HCT116 (cell line): ENCODE data around the gene ACOT11. TPM values are rescaled to one million over a fixed set of nuclear protein-coding genes. Genes with fewer than 3 reads are reported as not detected.

Experiments used
- ATAC-seq: fragments of 200-7000 bp; cut with Tn5 transposase; 2 replicates; pipeline ENCODE4 v1.9.1; 2020; ENCODE audit warnings: mild to moderate bottlenecking, moderate library complexity
- BruUV-seq: library from RNA; stranded (reverse); fragments of 400-500 nt; replicated peaks from 2 replicates; lab custom pipeline; 2021; lab: Mats Ljungman, UMichigan
- CTCF ChIA-PET: fragments of 300-600 bp; sonication (Branson Sonifier 250); formaldehyde crosslinking; loops from one replicate; lab custom pipeline; 2021; ENCODE audit warnings: antibody characterized with exemption; lab: Charles Lee
- POLR2A ChIA-PET: fragments of 300-600, 350-600 bp; sonication (Branson Sonifier 250); formaldehyde crosslinking; loops from one replicate; lab custom pipeline; 2021; ENCODE audit warnings: antibody characterized with exemption; lab: Charles Lee
- RAD21 ChIA-PET, 2 experiments: fragments of 300-600 bp; sonication (Branson Sonifier 250); formaldehyde crosslinking; loops; one replicate each; lab custom pipeline; 2023; ENCODE audit warnings: low total read pairs in 2 of 2; ENCODE audit not compliant: uncharacterized antibody in 2 of 2, unreplicated experiment in 2 of 2, low non-redundant PET in 1 of 2; lab: Charles Lee
- DNase-seq: peaks from one replicate; pipeline ENCODE4 v3.0.0-alpha.2; 2010; ENCODE audit warnings: low read depth, low spot score
- H2AFZ ChIP-seq: fragments of 200-600 bp; shearing (Covaris generic), sonication (generic); 2 replicates; pipeline ENCODE4 v1.6.1; 2017; ENCODE audit warnings: low read depth, mixed run types, mixed read lengths, antibody characterized with exemption, low read length; ENCODE audit not compliant: poor library complexity, severe bottlenecking
- H3K27ac ChIP-seq: 2 replicates; pipeline ENCODE4 v1.5.1; 2012; ENCODE audit warnings: low read depth, low read length
- H3K27me3 ChIP-seq: fragments of 200-600 bp; sonication (generic); 2 replicates; pipeline ENCODE4 v1.6.1; 2016; ENCODE audit warnings: mixed run types, low read length, mixed read lengths; ENCODE audit not compliant: insufficient read depth
- H3K36me3 ChIP-seq, 2 experiments: fragments of 200-500 bp in 1 of 2; fragments of 200-600 bp in 1 of 2; sonication (Bioruptor generic) in 1 of 2; sonication (generic) in 1 of 2; 2 replicates each; pipeline versions ENCODE4 v1.5.1 to v1.6.1; 2014 to 2016; ENCODE audit warnings: low read length in 2 of 2, inconsistent platforms in 1 of 2, mixed read lengths in 1 of 2, mixed run types in 1 of 2; ENCODE audit not compliant: insufficient read depth in 2 of 2, control insufficient read depth in 1 of 2
- H3K4me1 ChIP-seq, 2 experiments: fragments of 200-600 bp in 1 of 2; sonication (generic) in 1 of 2; 2 replicates each; pipeline versions ENCODE4 v1.5.1 to v1.6.1; 2012 to 2017; ENCODE audit warnings: low read length in 2 of 2, inconsistent platforms in 1 of 2, mild to moderate bottlenecking in 1 of 2, mixed read lengths in 1 of 2, mixed run types in 1 of 2, moderate library complexity in 1 of 2; ENCODE audit not compliant: insufficient read depth in 2 of 2, control insufficient read depth in 1 of 2
- H3K4me2 ChIP-seq: fragments of 200-600 bp; sonication (generic); 2 replicates; pipeline ENCODE4 v1.6.1; 2017; ENCODE audit warnings: mixed run types, low read length, mixed read lengths
- H3K4me3 ChIP-seq, 2 experiments: fragments of 200-600 bp in 1 of 2; sonication (generic) in 1 of 2; replicated peaks in 1 of 2; 2 replicates each; pipeline ENCODE4 v1.5.1; 2011 to 2016; ENCODE audit warnings: low read length in 2 of 2, control low read depth in 1 of 2, low read depth in 1 of 2, mild to moderate bottlenecking in 1 of 2, mixed read lengths in 1 of 2, mixed run types in 1 of 2
- H3K79me2 ChIP-seq: fragments of 200-600 bp; sonication (generic); 2 replicates; pipeline ENCODE4 v1.6.1; 2017; ENCODE audit warnings: mild to moderate bottlenecking, mixed run types, low read length, moderate library complexity, mixed read lengths; ENCODE audit not compliant: insufficient read depth
- H3K9ac ChIP-seq: fragments of 200-600 bp; sonication (generic); 2 replicates; pipeline ENCODE4 v1.6.1; 2016; ENCODE audit warnings: low read length, mixed read lengths
- H3K9me2 ChIP-seq: fragments of 200-600 bp; sonication (generic), shearing (Covaris generic); 2 replicates; pipeline ENCODE4 v1.6.1; 2017; ENCODE audit warnings: mixed run types, mild to moderate bottlenecking, moderate library complexity; ENCODE audit not compliant: insufficient read depth
- H3K9me3 ChIP-seq, 2 experiments: fragments of 200-500 bp in 1 of 2; fragments of 200-600 bp in 1 of 2; sonication (Bioruptor generic) in 1 of 2; sonication (generic) in 1 of 2; 2 replicates each; pipeline ENCODE4 v1.6.1; 2014 to 2017; ENCODE audit warnings: low read length in 2 of 2, mixed read lengths in 2 of 2, inconsistent platforms in 1 of 2, low read depth in 1 of 2, mild to moderate bottlenecking in 1 of 2, mixed run types in 1 of 2, moderate library complexity in 1 of 2; ENCODE audit not compliant: control insufficient read depth in 1 of 2, insufficient read depth in 1 of 2
- H4K20me1 ChIP-seq: fragments of 200-600 bp; sonication (generic), shearing (Covaris generic); 2 replicates; pipeline ENCODE4 v1.6.1; 2017; ENCODE audit warnings: mixed run types, mild to moderate bottlenecking, moderate library complexity; ENCODE audit not compliant: insufficient read depth
- CBX3 ChIP-seq: IDR thresholded peaks from 2 replicates; pipeline ENCODE4 v1.6.1; 2012; ENCODE audit warnings: low read depth
- CEBPB ChIP-seq: IDR thresholded peaks from 2 replicates; pipeline ENCODE4 v1.6.1; 2012; ENCODE audit warnings: low read depth
- EGR1 ChIP-seq: IDR thresholded peaks from 2 replicates; pipeline ENCODE4 v1.6.1; 2012; ENCODE audit warnings: low read depth
- ELF1 ChIP-seq: IDR thresholded peaks from 2 replicates; pipeline ENCODE4 v1.6.1; 2012; ENCODE audit warnings: low read depth, borderline replicate concordance
- EZH2 ChIP-seq: fragments of 200-600 bp; sonication (generic); IDR thresholded peaks from 2 replicates; pipeline ENCODE4 v1.6.1; 2017; ENCODE audit warnings: antibody characterized with exemption, mixed run types
- EZH2phosphoT487 ChIP-seq: fragments of 200-600 bp; IDR thresholded peaks from 2 replicates; pipeline ENCODE4 v1.6.1; 2018; ENCODE audit warnings: antibody characterized with exemption, borderline replicate concordance
- POLR2A ChIP-seq: IDR thresholded peaks from 2 replicates; pipeline ENCODE4 v1.7.0; 2011; ENCODE audit warnings: borderline replicate concordance; ENCODE audit not compliant: insufficient read depth, insufficient read length; ENCODE audit errors: extremely low read depth
- RAD21 ChIP-seq: IDR thresholded peaks from 2 replicates; pipeline ENCODE4 v1.6.1; 2012; ENCODE audit warnings: low read depth, mild to moderate bottlenecking
- SIN3A ChIP-seq: IDR thresholded peaks from 2 replicates; pipeline ENCODE4 v1.6.1; 2012; ENCODE audit warnings: low read depth
- TCF7L2 ChIP-seq: IDR thresholded peaks from 2 replicates; pipeline ENCODE4 v1.7.0; 2011; ENCODE audit warnings: borderline replicate concordance, inconsistent platforms; ENCODE audit not compliant: insufficient read depth, insufficient read length; ENCODE audit errors: extremely low read depth
- ZFX ChIP-seq: fragments of 450-650 bp; IDR thresholded peaks from 2 replicates; pipeline ENCODE4 v1.6.1; 2017
- intact Hi-C: fragments of 100-400 bp; cut with micrococcal nuclease; formaldehyde crosslinking; loops from 2 replicates; pipeline ENCODE4 v1.10.0; 2022
- total RNA-seq: library from RNA; stranded (reverse); gene quantifications from one replicate; pipeline ENCODE4 v1.2.1, GENCODE V29; 2021; ENCODE audit not compliant: unreplicated experiment
- TF ChIP-seq, protein P1 (sequence below): IDR thresholded peaks from 2 replicates; pipeline ENCODE4 v1.6.1; 2012
- TF ChIP-seq, protein P2 (sequence below): IDR thresholded peaks from 2 replicates; pipeline ENCODE4 v1.6.1; 2012
- TF ChIP-seq, protein P3 (sequence below), 3 experiments: fragments of 200-600 bp in 1 of 3; sonication (generic) in 1 of 3; IDR thresholded peaks in 2 of 3; conservative IDR thresholded peaks in 1 of 3; 2 replicates each; pipeline ENCODE4 v1.5.1; 2012 to 2017; ENCODE audit warnings: low read depth in 2 of 3, low read length in 2 of 3, antibody characterized with exemption in 1 of 3, borderline replicate concordance in 1 of 3, control low read depth in 1 of 3, mild to moderate bottlenecking in 1 of 3, mixed read lengths in 1 of 3, mixed run types in 1 of 3, moderate library complexity in 1 of 3; ENCODE audit not compliant: insufficient read depth in 1 of 3

ACOT11 gene
- total RNA-seq, 1 experiment from 2014 or later, result 31.1 TPM

DNA sequence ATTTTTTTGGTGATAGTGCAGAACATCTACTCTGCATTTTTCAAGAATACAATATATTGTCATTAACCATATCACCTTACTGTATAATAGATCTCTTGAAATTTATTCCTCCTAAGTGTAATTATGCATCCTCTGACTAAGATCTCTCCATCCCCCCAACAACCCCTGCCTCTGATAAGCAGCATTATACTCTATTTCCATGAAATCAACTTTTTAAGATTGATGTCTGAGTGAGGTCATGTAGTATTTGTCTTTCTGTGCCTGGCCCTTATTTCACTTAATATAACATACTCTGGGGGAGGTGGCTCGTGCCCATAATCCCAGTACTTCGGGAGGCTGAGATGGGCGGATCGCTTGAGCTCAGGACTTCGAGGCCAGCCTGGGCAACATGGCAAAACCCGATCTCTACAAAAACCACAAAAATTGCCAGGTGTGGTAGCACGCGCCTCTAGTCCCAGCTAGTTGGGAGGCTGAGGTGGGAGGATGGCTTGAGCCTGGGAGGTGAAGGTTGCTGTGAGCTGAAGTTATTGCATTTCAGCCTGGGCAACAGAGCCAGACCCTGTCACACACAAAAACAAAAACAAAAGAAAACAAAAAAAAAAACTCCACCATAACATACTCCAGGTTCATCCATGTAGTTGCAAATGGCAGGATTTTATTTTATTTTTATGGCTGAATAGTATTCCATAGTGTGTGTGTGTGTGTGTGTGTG is 5.7 kb downstream of the ACOT11 start:
- Histone ChIP-seq H3K4me3 (no peak overlapping the region), H2AFZ (no peak overlapping the region), H4K20me1 (no peaks in the 10 kb centered on the region), H3K9me3 (0 out of 4 replicates have a peak, but pooled peaks cover 0 to 3% of the 10 kb centered on the region in 2 experiments), H3K9ac (no peak overlapping the region), H3K27me3 (no peaks in the 10 kb centered on the region), H3K79me2 (no peaks in the 10 kb centered on the region), H3K36me3 (no peaks in the 10 kb centered on the region), H3K9me2 (no peaks in the 10 kb centered on the region), H3K27ac (no peak overlapping the region), H3K4me2 (no peak overlapping the region), H3K4me1 (no peaks in the 10 kb centered on the region)
- no peak for TF ChIP-seq SIN3A
- no peak for TF ChIP-seq ELF1
- TF ChIP-seq EZH2, result no peak
- TF ChIP-seq POLR2A, result no peak
- no peak for TF ChIP-seq CBX3
- TF ChIP-seq EZH2phosphoT487, result no peak
- no peak for TF ChIP-seq EGR1
- no peak for TF ChIP-seq ZFX
- TF ChIP-seq CEBPB, result no peak
- no peak for TF ChIP-seq RAD21
- TF ChIP-seq, protein P1, sequence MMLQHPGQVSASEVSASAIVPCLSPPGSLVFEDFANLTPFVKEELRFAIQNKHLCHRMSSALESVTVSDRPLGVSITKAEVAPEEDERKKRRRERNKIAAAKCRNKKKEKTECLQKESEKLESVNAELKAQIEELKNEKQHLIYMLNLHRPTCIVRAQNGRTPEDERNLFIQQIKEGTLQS, result no peak
- no peak for TF ChIP-seq TCF7L2
- intact Hi-C loops, result no loop called here
- ChIA-PET POLR2A (no interaction called here), RAD21 (no interaction called here), CTCF (no interaction called here)
- DNase-seq (no peak), ATAC-seq (no peak)
- no TSS peak for BruUV-seq

DNA sequence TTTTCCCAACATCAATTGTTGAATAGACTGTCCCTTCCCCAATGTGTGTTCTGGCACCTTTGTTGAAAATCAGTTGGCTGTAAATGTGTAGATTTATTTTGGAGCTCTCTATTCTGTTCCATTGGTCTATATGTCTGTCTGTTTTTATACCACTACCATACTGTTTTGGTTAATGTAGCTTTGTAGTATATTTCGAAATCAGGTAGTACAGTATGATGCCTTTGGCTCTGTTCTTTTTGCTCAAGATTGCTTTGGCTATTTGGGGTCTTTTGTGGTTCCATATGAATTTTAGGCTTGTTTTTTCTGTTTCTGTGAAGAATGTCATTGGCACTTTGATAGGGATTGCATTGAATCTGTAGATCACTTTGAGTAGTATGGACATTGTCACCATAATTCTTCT is 8.1 kb downstream of the ACOT11 start:
- DNase-seq (no peak), ATAC-seq (no peak)
- Histone ChIP-seq H3K9me3 (0 out of 4 replicates have a peak, but pooled peaks cover 0 to 3% of the 10 kb centered on the region in 2 experiments), H3K9me2 (no peaks in the 10 kb centered on the region), H3K9ac (no peak overlapping the region), H4K20me1 (no peaks in the 10 kb centered on the region), H3K27me3 (no peaks in the 10 kb centered on the region), H3K4me1 (no peaks in the 10 kb centered on the region), H2AFZ (no peak overlapping the region), H3K4me3 (no peak overlapping the region), H3K79me2 (no peaks in the 10 kb centered on the region), H3K27ac (no peak overlapping the region), H3K36me3 (no peaks in the 10 kb centered on the region), H3K4me2 (no peak overlapping the region)
- POLR2A ChIA-PET, result no interaction called here
- BruUV-seq, result no TSS peak
- intact Hi-C loops, result no loop called here
- CTCF ChIA-PET, result no interaction called here
- TF ChIP-seq EZH2 (no peak), RAD21 (no peak), CBX3 (0 out of 2 replicates have a peak, but pooled peaks have one; percentile 17)
- TF ChIP-seq, protein P2, sequence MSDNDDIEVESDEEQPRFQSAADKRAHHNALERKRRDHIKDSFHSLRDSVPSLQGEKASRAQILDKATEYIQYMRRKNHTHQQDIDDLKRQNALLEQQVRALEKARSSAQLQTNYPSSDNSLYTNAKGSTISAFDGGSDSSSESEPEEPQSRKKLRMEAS, result no peak
- TF ChIP-seq, protein P3, sequence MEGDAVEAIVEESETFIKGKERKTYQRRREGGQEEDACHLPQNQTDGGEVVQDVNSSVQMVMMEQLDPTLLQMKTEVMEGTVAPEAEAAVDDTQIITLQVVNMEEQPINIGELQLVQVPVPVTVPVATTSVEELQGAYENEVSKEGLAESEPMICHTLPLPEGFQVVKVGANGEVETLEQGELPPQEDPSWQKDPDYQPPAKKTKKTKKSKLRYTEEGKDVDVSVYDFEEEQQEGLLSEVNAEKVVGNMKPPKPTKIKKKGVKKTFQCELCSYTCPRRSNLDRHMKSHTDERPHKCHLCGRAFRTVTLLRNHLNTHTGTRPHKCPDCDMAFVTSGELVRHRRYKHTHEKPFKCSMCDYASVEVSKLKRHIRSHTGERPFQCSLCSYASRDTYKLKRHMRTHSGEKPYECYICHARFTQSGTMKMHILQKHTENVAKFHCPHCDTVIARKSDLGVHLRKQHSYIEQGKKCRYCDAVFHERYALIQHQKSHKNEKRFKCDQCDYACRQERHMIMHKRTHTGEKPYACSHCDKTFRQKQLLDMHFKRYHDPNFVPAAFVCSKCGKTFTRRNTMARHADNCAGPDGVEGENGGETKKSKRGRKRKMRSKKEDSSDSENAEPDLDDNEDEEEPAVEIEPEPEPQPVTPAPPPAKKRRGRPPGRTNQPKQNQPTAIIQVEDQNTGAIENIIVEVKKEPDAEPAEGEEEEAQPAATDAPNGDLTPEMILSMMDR (IDR thresholded peaks at IDR 0.05 in 2 of 3, conservative IDR thresholded peaks at IDR 0.05 in 1 of 3; ENCODE audit: borderline replicate concordance in 1 of 3, insufficient read depth in 1 of 3, low read depth in 2 of 3, low read length in 2 of 3), result no peak
- RAD21 ChIA-PET, result no interaction called here
